ENCODE measurements around the gene PCGF1. TPM values are rescaled to one million over a fixed set of nuclear protein-coding genes. Genes with fewer than 3 reads are reported as not detected.
A peak's percentile ranks its signal among the peaks of the same experiment; 100 is the strongest.

The PCGF1 gene
- total RNA-seq, 1 experiment from 2014 or later: 39.9 TPM

DNA sequence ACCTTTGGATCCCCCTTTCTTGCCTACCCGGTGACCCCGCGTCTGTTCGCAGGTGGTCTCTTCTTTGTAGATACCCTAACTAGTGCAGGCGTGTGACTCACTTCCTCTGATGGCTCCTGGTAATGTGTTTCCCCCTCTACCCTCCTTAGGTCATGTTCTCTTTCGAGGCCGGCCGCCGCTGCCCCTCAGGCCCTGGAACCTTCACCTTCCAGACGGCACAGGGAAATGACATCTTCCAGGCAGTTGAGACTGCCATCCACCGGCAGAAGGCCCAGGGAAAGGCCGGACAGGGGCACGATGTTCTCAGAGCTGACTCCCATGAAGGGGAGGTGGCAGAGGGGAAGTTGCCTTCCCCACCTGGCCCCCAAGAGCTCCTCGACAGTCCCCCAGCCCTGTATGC is 48.7 kb upstream of the PCGF1 start:
- DNase-seq (ENCODE audit: low read depth, low spot score) (no peak), ATAC-seq (no peak)
- Histone ChIP-seq H3K9me2 (ENCODE audit: insufficient read depth) (no peaks in the 10 kb centered on the region), H3K9me3 (ENCODE audit: control insufficient read depth in 1 of 2, insufficient read depth in 1 of 2, low read depth in 1 of 2, low read length in 2 of 2) (no peaks in the 10 kb centered on the region), H3K27ac (ENCODE audit: low read depth, low read length) (no peak overlapping the region), H4K20me1 (ENCODE audit: insufficient read depth) (no peaks in the 10 kb centered on the region), H3K4me2 (ENCODE audit: low read length) (peak overlapping the region; percentile 95), H3K4me1 (ENCODE audit: control insufficient read depth in 1 of 2, insufficient read depth in 2 of 2, low read length in 2 of 2) (peaks cover 10 to 38% of the 10 kb centered on the region in 2 experiments; a peak in 3 of 4 replicates), H3K36me3 (ENCODE audit: control insufficient read depth in 1 of 2, insufficient read depth in 2 of 2, low read length in 2 of 2) (peaks cover 7 to 9% of the 10 kb centered on the region in 2 experiments; a peak in 3 of 4 replicates), H3K79me2 (ENCODE audit: insufficient read depth, low read length) (peaks cover 8% of the 10 kb centered on the region; the same call in 1 of the 2 replicates), H2AFZ (ENCODE audit: low read depth, low read length, poor library complexity, severe bottlenecking) (no peak overlapping the region), H3K4me3 (replicated peaks in 1 of 2; ENCODE audit: low read depth in 1 of 2, low read length in 2 of 2) (no peak overlapping the region), H3K27me3 (ENCODE audit: insufficient read depth, low read length) (no peaks in the 10 kb centered on the region), H3K9ac (ENCODE audit: low read length) (no peak overlapping the region)
- TF ChIP-seq CEBPB (IDR thresholded peaks at IDR 0.05; ENCODE audit: low read depth) (no peak), EZH2phosphoT487 (IDR thresholded peaks at IDR 0.05; ENCODE audit: borderline replicate concordance) (no peak), JUND (IDR thresholded peaks at IDR 0.05) (no peak), EGR1 (IDR thresholded peaks at IDR 0.05; ENCODE audit: low read depth) (no peak), POLR2AphosphoS5 (IDR thresholded peaks at IDR 0.05; ENCODE audit: low read depth, low read length) (no peak), ZFX (IDR thresholded peaks at IDR 0.05) (no peak), ZNF274 (IDR thresholded peaks at IDR 0.05; ENCODE audit: low read depth, low read length) (no peak), CBX3 (IDR thresholded peaks at IDR 0.05; ENCODE audit: low read depth) (no peak), SIN3A (IDR thresholded peaks at IDR 0.05; ENCODE audit: low read depth) (no peak), TCF7L2 (IDR thresholded peaks at IDR 0.05; ENCODE audit: borderline replicate concordance, extremely low read depth, insufficient read depth, insufficient read length) (no peak), FOSL1 (IDR thresholded peaks at IDR 0.05; ENCODE audit: low read depth) (no peak), EZH2 (IDR thresholded peaks at IDR 0.05) (no peak), SP1 (IDR thresholded peaks at IDR 0.05; ENCODE audit: low read depth) (no peak)
- TF ChIP-seq, protein P1, sequence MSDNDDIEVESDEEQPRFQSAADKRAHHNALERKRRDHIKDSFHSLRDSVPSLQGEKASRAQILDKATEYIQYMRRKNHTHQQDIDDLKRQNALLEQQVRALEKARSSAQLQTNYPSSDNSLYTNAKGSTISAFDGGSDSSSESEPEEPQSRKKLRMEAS (IDR thresholded peaks at IDR 0.05): no peak
- TF ChIP-seq, protein P2, sequence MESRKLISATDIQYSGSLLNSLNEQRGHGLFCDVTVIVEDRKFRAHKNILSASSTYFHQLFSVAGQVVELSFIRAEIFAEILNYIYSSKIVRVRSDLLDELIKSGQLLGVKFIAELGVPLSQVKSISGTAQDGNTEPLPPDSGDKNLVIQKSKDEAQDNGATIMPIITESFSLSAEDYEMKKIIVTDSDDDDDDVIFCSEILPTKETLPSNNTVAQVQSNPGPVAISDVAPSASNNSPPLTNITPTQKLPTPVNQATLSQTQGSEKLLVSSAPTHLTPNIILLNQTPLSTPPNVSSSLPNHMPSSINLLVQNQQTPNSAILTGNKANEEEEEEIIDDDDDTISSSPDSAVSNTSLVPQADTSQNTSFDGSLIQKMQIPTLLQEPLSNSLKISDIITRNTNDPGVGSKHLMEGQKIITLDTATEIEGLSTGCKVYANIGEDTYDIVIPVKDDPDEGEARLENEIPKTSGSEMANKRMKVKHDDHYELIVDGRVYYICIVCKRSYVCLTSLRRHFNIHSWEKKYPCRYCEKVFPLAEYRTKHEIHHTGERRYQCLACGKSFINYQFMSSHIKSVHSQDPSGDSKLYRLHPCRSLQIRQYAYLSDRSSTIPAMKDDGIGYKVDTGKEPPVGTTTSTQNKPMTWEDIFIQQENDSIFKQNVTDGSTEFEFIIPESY (IDR thresholded peaks at IDR 0.05; ENCODE audit: extremely low read depth, insufficient replicate concordance, low read length): no peak
- TF ChIP-seq, protein P3, sequence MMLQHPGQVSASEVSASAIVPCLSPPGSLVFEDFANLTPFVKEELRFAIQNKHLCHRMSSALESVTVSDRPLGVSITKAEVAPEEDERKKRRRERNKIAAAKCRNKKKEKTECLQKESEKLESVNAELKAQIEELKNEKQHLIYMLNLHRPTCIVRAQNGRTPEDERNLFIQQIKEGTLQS (IDR thresholded peaks at IDR 0.05): no peak
- intact Hi-C loops (cut with micrococcal nuclease): no loop called here
- RAD21 ChIA-PET (ENCODE audit: low non-redundant PET in 1 of 2, low total read pairs in 2 of 2, uncharacterized antibody in 2 of 2, unreplicated experiment in 2 of 2): no interaction called here
- POLR2A ChIA-PET: interaction anchor here (0.6 kb wide), 1 partner anchor 104 kb away, joined by 3 read pairs; no protein-coding TSS in a partner anchor
- no TSS peak for BruUV-seq (replicated peaks)
- CTCF ChIA-PET: no interaction called here
